Trophoblast cell (in vitro differentiated cells and primary cell): ENCODE results near the gene LRP1-AS.
A peak's percentile ranks its signal among the peaks of the same experiment; 100 is the strongest.

Experiments used
- DNase-seq, 2 donors: peaks; one replicate each; pipeline ENCODE4 v3.0.0-alpha.2; 2016
- H2AFZ ChIP-seq: 2 replicates; pipeline ENCODE4 v1.6.1; 2013; ENCODE audit warnings: low read length, moderate library complexity, mild to moderate bottlenecking; ENCODE audit not compliant: insufficient read depth, poor library complexity
- H2AK5ac ChIP-seq: 2 replicates; pipeline ENCODE4 v1.6.1; 2013; ENCODE audit warnings: mild to moderate bottlenecking, low read length
- H2BK120ac ChIP-seq: 2 replicates; pipeline ENCODE4 v1.6.1; 2013; ENCODE audit warnings: low read length, mild to moderate bottlenecking, moderate library complexity; ENCODE audit not compliant: insufficient read depth, poor library complexity
- H2BK12ac ChIP-seq: 2 replicates; pipeline ENCODE4 v1.6.1; 2013; ENCODE audit warnings: mild to moderate bottlenecking, low read length, moderate library complexity
- H2BK5ac ChIP-seq: 2 replicates; pipeline ENCODE4 v1.6.1; 2013; ENCODE audit warnings: low read length, low read depth, moderate library complexity, mild to moderate bottlenecking; ENCODE audit not compliant: poor library complexity
- H3K14ac ChIP-seq: 2 replicates; pipeline ENCODE4 v1.6.1; 2013; ENCODE audit warnings: mild to moderate bottlenecking, low read length
- H3K18ac ChIP-seq: 2 replicates; pipeline ENCODE4 v1.6.1; 2013; ENCODE audit warnings: mild to moderate bottlenecking, low read length
- H3K23ac ChIP-seq: 2 replicates; pipeline ENCODE4 v1.6.1; 2013; ENCODE audit warnings: low read length
- H3K27ac ChIP-seq: 2 replicates; pipeline ENCODE4 v1.5.1; 2013; ENCODE audit warnings: low read depth, mild to moderate bottlenecking, inconsistent platforms, low read length, moderate library complexity
- H3K27me3 ChIP-seq: 2 replicates; pipeline ENCODE4 v1.6.1; 2013; ENCODE audit warnings: inconsistent platforms, mild to moderate bottlenecking, low read length, moderate library complexity; ENCODE audit not compliant: insufficient read depth
- H3K36me3 ChIP-seq, 2 experiments: 1 replicate in 1 of 2; 2 replicates in 1 of 2; pipeline ENCODE4 v1.6.1; 2013; ENCODE audit warnings: low read length in 2 of 2, mild to moderate bottlenecking in 2 of 2, moderate library complexity in 1 of 2; ENCODE audit not compliant: insufficient read depth in 2 of 2, control insufficient read depth in 1 of 2
- H3K4ac ChIP-seq: 2 replicates; pipeline ENCODE4 v1.6.1; 2013; ENCODE audit warnings: low read depth, mild to moderate bottlenecking, low read length, moderate library complexity
- H3K4me1 ChIP-seq, 2 experiments: 1 replicate in 1 of 2; 2 replicates in 1 of 2; pipeline ENCODE4 v1.6.1; 2013; ENCODE audit warnings: low read length in 2 of 2, mild to moderate bottlenecking in 2 of 2, moderate library complexity in 1 of 2; ENCODE audit not compliant: insufficient read depth in 2 of 2, control insufficient read depth in 1 of 2
- H3K4me2 ChIP-seq: 2 replicates; pipeline ENCODE4 v1.6.1; 2013; ENCODE audit warnings: inconsistent platforms, mild to moderate bottlenecking, low read length, moderate library complexity
- H3K4me3 ChIP-seq: 2 replicates; pipeline ENCODE4 v1.5.1; 2013; ENCODE audit warnings: mild to moderate bottlenecking, low read depth, low read length, inconsistent platforms
- H3K79me1 ChIP-seq: one replicate; pipeline ENCODE4 v1.6.1; 2013; ENCODE audit warnings: low read length
- H3K79me2 ChIP-seq: 2 replicates; pipeline ENCODE4 v1.6.1; 2013; ENCODE audit warnings: low read length, mild to moderate bottlenecking; ENCODE audit not compliant: control insufficient read depth, insufficient read depth, poor library complexity
- H3K9ac ChIP-seq: 2 replicates; pipeline ENCODE4 v1.6.1; 2013; ENCODE audit warnings: mild to moderate bottlenecking, low read length
- H3K9me3 ChIP-seq: 2 replicates; pipeline ENCODE4 v1.6.1; 2013; ENCODE audit warnings: low read depth, mild to moderate bottlenecking, control low read depth, inconsistent platforms, low read length; ENCODE audit not compliant: insufficient read depth
- H4K12ac ChIP-seq: 2 replicates; pipeline ENCODE4 v1.6.1; 2013; ENCODE audit warnings: low read depth, mild to moderate bottlenecking, low read length, moderate library complexity
- H4K8ac ChIP-seq: 2 replicates; pipeline ENCODE4 v1.6.1; 2013; ENCODE audit warnings: low read depth, mild to moderate bottlenecking, low read length, moderate library complexity
- H4K91ac ChIP-seq: one replicate; pipeline ENCODE4 v1.6.1; 2013; ENCODE audit warnings: low read depth, mild to moderate bottlenecking, low read length, moderate library complexity
- WGBS: extraction: QIAGEN DNeasy Blood & Tissue Kit; methylation state at CpG from one replicate; pipeline ENCODE4 v1.1.7; 2013; ENCODE audit warnings: missing lambda C conversion rate; ENCODE audit not compliant: insufficient read length, insufficient coverage; ENCODE audit errors: extremely low coverage; 5-methylcytosine and 5-hydroxymethylcytosine counted together

Gene LRP1-AS

DNA sequence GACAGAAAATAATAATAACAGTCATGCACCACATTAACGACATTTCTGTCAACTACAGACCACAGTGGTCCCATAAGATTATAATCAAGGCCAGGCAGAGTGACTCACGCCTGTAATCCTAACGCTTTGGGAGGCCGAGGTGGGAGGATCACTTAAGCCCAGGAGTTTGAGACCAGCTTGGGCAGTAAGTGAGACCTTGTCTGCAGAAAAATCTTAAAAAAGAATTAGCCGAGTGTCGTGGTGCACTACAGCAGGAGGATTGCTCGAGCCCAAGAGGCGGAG is 49.9 kb downstream of the LRP1-AS start:
- no CpG with 5 or more reads among the region's 8 CpGs for WGBS

DNA sequence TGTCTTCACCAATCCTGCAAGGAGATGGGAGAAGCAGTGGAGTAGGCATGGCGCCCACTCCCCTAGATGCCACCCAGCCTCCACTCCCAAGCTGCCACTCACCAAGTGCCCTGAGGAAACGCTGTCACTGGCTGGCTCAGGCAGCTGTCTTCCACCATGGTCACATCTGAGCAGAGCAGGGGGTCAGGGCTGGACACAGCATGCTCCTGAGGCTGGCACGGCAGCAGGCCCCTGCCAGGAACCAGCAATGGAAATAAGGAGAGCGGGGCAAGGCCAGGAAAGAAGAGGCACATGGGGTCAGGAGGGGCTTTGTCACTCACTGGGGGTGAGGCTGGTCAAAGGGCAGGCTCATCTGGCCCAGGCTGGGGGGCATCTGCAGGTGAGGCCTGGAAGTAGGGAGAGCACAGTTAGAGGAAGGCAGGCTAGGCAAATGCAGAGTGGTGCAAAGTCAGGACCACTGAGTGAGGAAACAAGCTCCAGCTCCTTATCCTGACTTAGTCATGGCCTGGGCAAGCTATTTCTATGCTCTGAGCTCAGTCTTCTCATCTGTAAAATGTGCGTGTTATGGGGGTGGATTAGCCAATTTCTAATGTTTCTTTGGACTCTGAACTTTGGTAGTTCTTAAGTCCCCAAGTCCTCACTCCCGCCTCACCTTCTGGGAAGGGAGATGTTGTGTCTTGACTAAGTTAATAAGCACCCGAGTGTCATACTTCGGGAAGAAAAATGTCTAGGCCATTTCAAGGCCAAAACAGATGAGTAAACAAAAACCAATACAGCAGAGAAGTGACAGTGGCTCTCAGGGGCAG is 50.5 kb downstream of the LRP1-AS start:
- Histone ChIP-seq H2AFZ (no peak overlapping the region), H3K4ac (no peak overlapping the region), H3K27me3 (no peaks in the 10 kb centered on the region), H2BK5ac (no peak overlapping the region), H3K9me3 (peaks cover 2% of the 10 kb centered on the region), H3K4me2 (no peak overlapping the region), H3K4me3 (peak overlapping the region; percentile 1), H4K91ac (no peak overlapping the region), H3K4me1 (peaks cover 9 to 16% of the 10 kb centered on the region in 2 experiments), H3K9ac (no peak overlapping the region), H2AK5ac (no peak overlapping the region), H2BK120ac (no peak overlapping the region), H3K79me1 (peaks cover 8% of the 10 kb centered on the region), H3K14ac (no peak overlapping the region), H2BK12ac (no peak overlapping the region), H4K12ac (no peak overlapping the region), H3K36me3 (peaks cover 63 to 69% of the 10 kb centered on the region in 2 experiments), H3K18ac (no peak overlapping the region), H3K23ac (no peak overlapping the region), H3K79me2 (no peaks in the 10 kb centered on the region), H4K8ac (no peak overlapping the region), H3K27ac (no peak overlapping the region)
- no CpG with 5 or more reads among the region's 8 CpGs for WGBS
- DNase-seq: no peak

More for the DNA sequence above, 49.9 kb downstream of the LRP1-AS start:
- Histone ChIP-seq H3K4me3 (no peak overlapping the region), H3K36me3 (peaks cover 62 to 67% of the 10 kb centered on the region in 2 experiments), H3K9ac (no peak overlapping the region), H2AFZ (no peak overlapping the region), H2BK12ac (no peak overlapping the region), H2BK120ac (no peak overlapping the region), H2AK5ac (no peak overlapping the region), H3K79me2 (no peaks in the 10 kb centered on the region), H3K4me2 (no peak overlapping the region), H3K4me1 (peaks cover 13 to 21% of the 10 kb centered on the region in 2 experiments), H3K23ac (no peak overlapping the region), H3K79me1 (peaks cover 8% of the 10 kb centered on the region), H2BK5ac (no peak overlapping the region), H3K18ac (no peak overlapping the region), H3K4ac (no peak overlapping the region), H4K8ac (no peak overlapping the region), H3K9me3 (peaks cover 2% of the 10 kb centered on the region), H3K27ac (no peak overlapping the region), H4K12ac (no peak overlapping the region), H3K27me3 (no peaks in the 10 kb centered on the region), H4K91ac (no peak overlapping the region), H3K14ac (no peak overlapping the region)
- DNase-seq: no peak

DNA sequence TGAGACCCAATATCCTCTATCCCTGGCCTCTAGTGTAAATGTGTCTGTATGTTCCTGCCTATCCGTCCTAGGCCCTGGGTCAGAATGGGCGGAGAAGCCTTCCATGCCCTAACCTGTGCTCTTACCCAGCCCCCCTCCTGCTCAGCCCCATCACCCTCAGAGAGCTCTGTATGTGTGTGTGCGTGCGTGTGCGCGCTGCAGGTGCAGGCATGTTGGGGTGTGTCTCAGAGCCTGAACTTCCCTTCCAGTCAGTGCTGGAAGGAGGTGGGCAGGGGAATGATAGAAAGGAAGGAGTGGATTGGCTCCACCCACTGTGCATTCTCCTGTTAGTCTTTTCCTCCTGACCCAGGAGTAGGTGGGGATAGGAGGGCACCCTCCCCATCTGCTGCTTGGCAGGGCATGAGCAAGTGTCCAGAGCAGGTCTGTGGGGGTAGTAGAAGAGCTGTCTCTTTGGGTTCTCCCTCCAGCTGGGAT is 51.3 kb downstream of the LRP1-AS start:
- H3K79me2 ChIP-seq: peaks cover 1% of the 10 kb centered on the region
- H3K27me3 ChIP-seq: no peaks in the 10 kb centered on the region
- H3K36me3 ChIP-seq: peaks cover 67 to 77% of the 10 kb centered on the region in 2 experiments
- no peak overlapping the region for H2BK5ac ChIP-seq
- no peak overlapping the region for H3K18ac ChIP-seq
- H3K14ac ChIP-seq: no peak overlapping the region
- peak overlapping the region; percentile 6 for H4K91ac ChIP-seq
- H2AFZ ChIP-seq: no peak overlapping the region
- H3K79me1 ChIP-seq: peaks cover 8% of the 10 kb centered on the region
- no peak for DNase-seq
- H2AK5ac ChIP-seq: no peak overlapping the region
- H4K12ac ChIP-seq: no peak overlapping the region
- peak overlapping the region; percentile 5 for H3K27ac ChIP-seq
- no peak overlapping the region for H4K8ac ChIP-seq
- WGBS: no CpG with 5 or more reads among the region's 6 CpGs
- no peak overlapping the region for H3K4me2 ChIP-seq
- H3K4me1 ChIP-seq: peaks cover 12 to 15% of the 10 kb centered on the region in 2 experiments
- no peak overlapping the region for H2BK12ac ChIP-seq
- H3K4ac ChIP-seq: no peak overlapping the region
- no peak overlapping the region for H3K4me3 ChIP-seq
- no peak overlapping the region for H3K9ac ChIP-seq
- no peak overlapping the region for H2BK120ac ChIP-seq
- H3K9me3 ChIP-seq: peaks cover 2% of the 10 kb centered on the region
- no peak overlapping the region for H3K23ac ChIP-seq

DNA sequence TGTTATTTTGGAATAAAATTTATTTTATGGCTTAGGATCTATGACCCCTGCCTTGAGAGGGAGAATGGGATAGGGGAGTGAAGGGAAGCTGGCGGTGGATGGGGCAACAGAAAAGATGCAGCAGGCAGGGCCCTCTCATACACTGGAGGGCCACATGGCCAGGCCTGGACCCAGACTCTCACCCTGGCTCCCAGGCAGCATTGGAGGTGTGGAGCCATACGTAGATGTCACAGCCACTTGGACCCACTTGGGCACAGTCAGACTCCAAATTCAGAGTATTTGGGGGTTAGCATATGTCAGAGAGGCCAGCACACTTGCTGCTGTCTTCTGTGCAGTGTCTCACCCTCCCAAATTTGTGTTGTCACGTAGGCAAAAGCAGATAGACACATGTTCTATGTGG is 52.0 kb downstream of the LRP1-AS start:
- Histone ChIP-seq H3K27me3 (no peaks in the 10 kb centered on the region), H2BK120ac (no peak overlapping the region), H3K79me1 (peaks cover 8% of the 10 kb centered on the region), H2AK5ac (no peak overlapping the region), H4K91ac (no peak overlapping the region), H3K23ac (no peak overlapping the region), H3K4me2 (no peak overlapping the region), H4K12ac (no peak overlapping the region), H3K4ac (no peak overlapping the region), H3K18ac (no peak overlapping the region), H3K9me3 (peaks cover 2% of the 10 kb centered on the region), H3K27ac (no peak overlapping the region), H4K8ac (no peak overlapping the region), H3K79me2 (peaks cover 7% of the 10 kb centered on the region), H3K9ac (no peak overlapping the region), H2BK5ac (no peak overlapping the region), H2BK12ac (no peak overlapping the region), H3K36me3 (peaks cover 73 to 83% of the 10 kb centered on the region in 2 experiments), H3K4me1 (peaks cover 18 to 21% of the 10 kb centered on the region in 2 experiments), H2AFZ (no peak overlapping the region), H3K4me3 (no peak overlapping the region), H3K14ac (no peak overlapping the region)
- no peak for DNase-seq
- no CpG with 5 or more reads among the region's 3 CpGs for WGBS
